B cell (primary cell): ENCODE results near the gene C14orf180.

Source experiments
- CTCF ChIP-seq: fragments of 200-600 bp; IDR thresholded peaks from one replicate; pipeline ENCODE4 v1.8.0; 2022; ENCODE audit warnings: antibody characterized with exemption, mild to moderate bottlenecking
- EZH2 ChIP-seq: IDR thresholded peaks from 2 replicates; pipeline ENCODE4 v1.6.1; 2012; ENCODE audit warnings: borderline replicate concordance, low read depth, mild to moderate bottlenecking, moderate library complexity, low read length; ENCODE audit not compliant: insufficient read depth, poor library complexity, severe bottlenecking

DNA sequence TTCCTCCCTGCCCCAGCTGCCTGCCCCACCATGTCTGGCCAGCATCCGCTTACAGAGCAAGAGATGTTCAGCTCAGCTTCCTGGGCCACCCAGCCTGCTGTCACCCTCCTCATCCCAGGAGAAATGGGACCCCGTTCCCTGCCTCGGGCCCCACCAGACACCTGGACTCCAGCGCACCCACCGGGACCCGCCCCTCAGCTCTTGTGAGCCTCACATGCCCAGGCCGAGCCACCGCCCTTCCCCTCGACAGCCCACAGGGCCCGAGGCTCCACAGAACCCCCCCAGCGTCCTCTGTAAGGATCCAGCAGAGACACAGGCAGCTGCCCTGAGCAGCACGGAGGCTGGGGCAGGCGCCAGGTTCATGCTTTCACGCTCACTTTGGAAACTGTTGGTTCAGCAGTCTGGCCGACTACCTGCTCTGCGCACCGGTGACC, 18.4 kb upstream of the C14orf180 start:
- TF ChIP-seq EZH2 (no peak), CTCF (no peak)
